Measurements from ENCODE around the gene SELPLG. TPM values are rescaled to one million over a fixed set of nuclear protein-coding genes. Genes with fewer than 3 reads are reported as not detected.
"Not testable (repeated sequence)": the region's sequence is repeated elsewhere in the genome, so short reads cannot be mapped to it uniquely, and the experiment has no call there.

The SELPLG gene
- total RNA-seq, 1 donor from 2014 or later = 2.0 TPM

- DNase-seq = no peak
Measured at GRCh38 chr12:108589028-108589839, 44.5 kb downstream of the SELPLG start.

DNA sequence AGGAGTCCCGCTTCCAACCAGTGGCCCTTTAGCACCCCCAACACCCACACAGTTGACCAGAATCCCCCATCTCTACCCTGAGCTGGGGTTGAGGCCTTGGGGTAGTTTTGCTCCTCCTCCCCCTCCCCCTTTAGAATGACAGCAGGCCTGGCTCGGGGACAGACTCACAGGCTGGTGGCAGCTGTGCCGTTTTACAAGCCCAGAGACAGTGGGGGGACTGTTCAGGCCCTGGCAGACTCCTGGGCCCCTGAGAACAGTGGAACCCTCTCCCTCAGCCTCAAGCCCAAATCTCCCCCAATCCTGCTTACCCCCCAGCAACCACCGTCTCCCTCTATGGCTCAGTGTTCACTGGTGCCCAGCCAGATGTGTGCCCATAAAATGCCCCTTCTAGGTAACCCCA is 45.9 kb downstream of the SELPLG start:
- DNase-seq = peak; percentile 14

DNA sequence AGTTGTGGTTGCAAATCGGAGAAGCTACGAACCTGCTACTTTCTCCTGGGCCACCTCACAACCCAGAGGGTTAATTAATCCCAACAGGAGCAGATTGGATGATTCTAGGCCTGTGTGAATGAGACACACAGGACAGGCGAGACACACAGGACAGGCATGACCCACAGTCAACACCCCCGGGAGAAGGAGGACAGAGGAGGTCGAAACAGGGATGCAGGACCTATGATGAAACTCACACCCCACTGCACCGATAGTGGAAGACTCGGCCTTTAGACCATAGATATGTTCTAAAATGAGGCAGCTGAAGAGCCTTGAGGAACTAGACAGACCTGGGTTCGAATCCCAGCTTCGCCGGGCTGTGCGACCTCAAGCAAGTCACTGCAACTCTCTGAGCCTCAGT is 47.4 kb downstream of the SELPLG start:
- no peak for DNase-seq

GRCh38 chr12:108585864-108586263 is 47.8 kb downstream of the SELPLG start:
- no peak for DNase-seq

- no peak for DNase-seq
Measured at GRCh38 chr12:108584456-108585065, 49.1 kb downstream of the SELPLG start.

DNA sequence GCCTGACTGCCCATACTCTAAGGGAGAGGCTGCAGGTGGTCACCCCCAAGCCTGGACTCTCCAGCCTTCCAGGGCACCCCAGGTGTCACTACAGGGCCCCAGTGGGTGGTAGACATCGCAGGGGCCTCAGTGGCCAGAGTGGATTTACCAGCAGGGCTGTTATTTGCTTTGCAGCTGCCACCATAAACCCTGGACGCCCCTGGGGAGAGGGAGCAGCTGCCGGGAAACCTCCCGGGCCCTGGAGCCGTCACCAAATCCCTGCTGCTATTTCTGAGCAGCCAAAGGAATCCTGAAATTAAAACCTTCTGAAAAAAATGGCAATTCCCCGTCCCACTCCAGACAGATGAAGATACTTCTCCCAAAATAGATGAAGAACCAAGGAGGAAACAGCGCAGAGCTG is 49.7 kb downstream of the SELPLG start:
- DNase-seq = no peak

- DNase-seq = no peak
Measured at GRCh38 chr12:108582978-108583770, 50.5 kb downstream of the SELPLG start.

DNA sequence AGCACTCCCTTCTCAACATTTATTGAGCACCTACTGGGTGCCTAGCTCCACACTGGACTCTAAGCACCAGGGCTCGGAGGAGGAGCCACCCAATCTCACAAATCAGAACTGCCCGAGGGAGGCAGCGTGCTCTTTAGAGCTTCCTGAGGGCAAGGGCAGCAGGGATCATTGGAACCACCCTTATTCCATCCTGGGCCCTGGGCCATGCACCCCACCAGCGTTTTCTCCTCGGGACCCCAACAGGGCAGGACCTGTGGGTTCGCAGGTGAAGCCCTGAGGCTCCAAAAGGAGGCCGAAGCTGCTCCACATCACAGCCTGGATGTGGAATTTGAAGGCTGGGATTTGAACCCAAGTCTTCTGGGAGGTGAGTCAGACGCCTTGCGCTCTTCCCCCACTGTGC is 51.2 kb downstream of the SELPLG start:
- DNase-seq = no peak

DNA sequence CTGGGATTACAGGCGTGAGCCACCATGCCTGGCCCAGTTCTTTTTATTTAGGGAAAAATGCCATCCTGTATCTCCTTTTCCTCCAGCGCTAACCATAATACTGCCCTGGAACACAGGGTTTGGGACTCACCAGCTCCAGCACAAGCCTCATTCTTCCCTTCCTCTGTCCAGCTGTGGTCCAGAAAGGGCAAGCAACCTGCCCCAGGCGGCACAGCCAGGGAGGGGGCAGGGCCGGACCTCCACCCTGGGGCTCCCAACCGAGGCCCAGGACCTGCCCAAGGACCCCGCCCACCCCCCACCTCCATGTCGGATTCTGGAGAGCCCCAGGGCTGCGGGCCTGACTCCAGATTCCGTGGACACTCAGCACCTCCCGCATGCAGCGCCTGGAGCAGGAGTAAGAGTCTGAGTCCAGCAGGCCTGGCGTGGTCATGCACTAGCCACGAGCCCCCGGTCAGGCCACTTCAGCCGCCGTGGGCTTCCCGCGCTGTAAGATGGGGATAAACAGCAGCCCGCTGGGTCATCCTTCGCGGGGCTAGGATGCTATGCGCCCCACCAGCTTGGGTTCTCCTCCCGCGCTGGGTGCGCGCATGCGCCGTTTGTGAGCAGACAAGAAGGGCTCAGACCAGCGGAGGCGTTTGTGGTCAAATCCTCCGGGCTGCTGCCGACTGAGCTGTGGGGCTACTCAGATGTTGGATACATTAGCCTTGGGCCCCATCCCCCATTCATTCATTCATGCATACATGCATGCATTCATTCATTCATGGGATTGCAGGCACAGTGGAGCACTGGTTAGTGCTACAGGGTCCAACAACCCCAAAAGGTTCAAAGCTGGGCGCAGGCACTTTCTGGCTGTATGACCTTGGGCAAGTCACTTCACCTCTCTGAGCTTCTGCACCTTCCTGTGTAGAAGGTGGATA is 52.1 kb downstream of the SELPLG start:
- DNase-seq = no peak

- no peak for DNase-seq
Measured at GRCh38 chr12:108580531-108580930, 53.2 kb downstream of the SELPLG start.

DNA sequence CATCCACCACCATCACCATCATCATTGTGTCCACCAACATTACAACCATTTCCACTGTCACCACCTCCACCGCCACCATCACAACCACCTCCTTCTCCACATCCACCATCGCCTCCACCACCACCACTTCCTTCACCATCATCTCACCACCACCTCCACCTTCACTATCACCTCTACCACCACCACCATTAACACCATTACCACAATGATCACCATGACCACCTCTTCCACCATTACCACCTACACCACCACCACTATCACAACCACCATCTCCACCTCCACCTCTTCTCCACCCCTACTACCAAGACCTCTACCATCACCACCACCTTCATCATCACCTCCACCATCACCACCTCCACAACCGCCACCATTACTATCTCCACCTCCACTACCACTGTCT is 54.9 kb downstream of the SELPLG start:
- no peak for DNase-seq

DNA sequence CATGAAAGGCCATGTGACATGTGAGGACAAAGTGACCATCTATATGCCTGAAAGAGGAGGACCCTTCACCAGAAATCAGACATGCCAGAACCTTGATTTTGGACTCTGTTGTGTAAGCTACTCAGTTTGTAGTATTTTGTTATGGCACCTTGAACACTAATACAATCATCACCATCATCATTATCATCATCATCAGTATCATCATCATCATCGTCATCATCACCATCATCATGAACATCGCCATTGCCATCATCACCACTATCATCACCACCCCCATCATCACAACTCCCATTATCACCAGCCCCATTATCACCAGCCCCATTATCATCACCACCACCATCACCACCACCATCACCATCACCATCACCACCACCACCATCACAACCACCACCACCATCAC is 55.4 kb downstream of the SELPLG start:
- DNase-seq = no peak

DNA sequence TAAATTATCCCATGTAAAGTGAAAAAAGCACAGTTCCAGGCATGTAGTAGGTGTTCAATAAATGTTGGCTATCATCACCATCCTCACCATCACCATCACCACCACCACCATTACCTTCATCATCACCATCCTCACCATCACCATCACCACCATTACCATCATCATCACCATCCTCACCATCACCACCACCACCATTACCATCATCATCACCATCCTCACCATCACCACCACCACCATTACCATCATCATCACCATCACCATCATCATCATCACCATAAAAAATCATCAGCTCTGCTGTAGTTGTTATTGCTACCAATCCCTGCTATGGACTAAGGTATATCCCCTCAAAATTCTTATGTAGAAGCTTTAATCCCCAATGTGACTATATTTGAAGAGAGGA is 56.2 kb downstream of the SELPLG start:
- no peak for DNase-seq

DNA sequence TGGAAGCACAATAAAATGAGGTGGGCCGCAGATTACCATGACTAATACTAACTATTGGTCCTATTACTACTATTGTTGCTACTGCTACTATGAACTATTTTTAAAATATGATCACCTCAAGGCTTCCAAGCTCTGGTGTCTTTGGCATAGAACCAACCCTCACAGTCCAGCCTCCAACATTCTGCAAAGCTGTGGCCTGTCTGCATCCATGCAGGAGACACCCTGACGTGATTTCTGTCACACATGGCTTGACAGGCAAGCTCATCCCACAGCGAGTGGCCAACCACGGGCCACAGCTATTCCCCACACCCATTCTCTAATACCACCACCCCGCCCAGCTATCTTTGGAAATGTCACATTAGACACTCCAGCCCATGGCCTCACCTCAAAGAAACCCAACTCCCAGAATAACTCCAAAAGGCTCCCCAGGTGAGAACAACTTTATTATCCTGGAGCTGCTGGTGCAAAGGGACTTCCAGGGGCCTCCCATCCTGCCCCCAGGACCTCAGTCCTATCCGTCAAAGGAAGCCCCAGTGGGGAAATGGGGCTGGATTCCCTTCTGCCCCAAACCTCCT is 56.9 kb downstream of the SELPLG start:
- no peak for DNase-seq

- DNase-seq = no peak
Measured at GRCh38 chr12:108575199-108575912, 58.3 kb downstream of the SELPLG start.

- not testable (repeated sequence) for DNase-seq
Measured at GRCh38 chr12:108574276-108574675, 59.4 kb downstream of the SELPLG start.

GRCh38 chr12:108573317-108573716 is 60.4 kb downstream of the SELPLG start:
- DNase-seq = no peak

- no peak for DNase-seq
Measured at GRCh38 chr12:108572166-108572790, 61.4 kb downstream of the SELPLG start.

Measured in occipital lobe (tissue), 2 donors.